ENCODE data around the gene PRKCSH. TPM values are rescaled to one million over a fixed set of nuclear protein-coding genes. Genes with fewer than 3 reads are reported as not detected.

PRKCSH gene
- polyA plus RNA-seq, 1 of the 3 experiments (the other 2 are of a cell fraction) = 502 TPM

DNA sequence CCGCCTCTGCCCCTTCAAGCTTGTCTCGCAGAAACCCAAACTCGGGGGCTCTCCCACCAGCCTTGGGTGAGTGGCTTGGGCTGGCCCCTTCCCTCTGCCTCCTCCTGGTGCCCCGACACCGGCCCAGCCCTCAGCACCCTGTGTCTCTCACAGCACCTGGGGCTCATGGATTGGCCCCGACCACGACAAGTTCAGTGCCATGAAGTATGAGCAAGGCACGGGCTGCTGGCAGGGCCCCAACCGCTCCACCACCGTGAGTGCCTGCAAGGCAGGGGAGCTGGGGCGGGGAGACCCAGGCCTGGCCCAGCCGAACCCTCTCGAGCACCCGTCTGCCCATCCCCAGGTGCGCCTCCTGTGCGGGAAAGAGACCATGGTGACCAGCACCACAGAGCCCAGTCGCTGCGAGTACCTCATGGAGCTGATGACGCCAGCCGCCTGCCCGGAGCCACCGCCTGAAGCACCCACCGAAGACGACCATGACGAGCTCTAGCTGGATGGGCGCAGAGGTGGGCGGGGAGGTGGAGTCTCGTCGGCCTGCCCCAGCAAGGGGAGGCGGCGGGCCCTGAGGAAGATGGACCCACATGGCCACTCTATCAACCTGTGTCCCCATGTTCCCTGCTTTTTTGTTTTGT is 13.6 kb downstream of the PRKCSH start:
- H3K4me1 ChIP-seq (ENCODE audit: control insufficient read depth in 1 of 2, insufficient read depth in 2 of 2, low read depth in 1 of 2, low read length in 1 of 2) = no peaks in the 10 kb centered on the region
- no peak overlapping the region for H2AFZ ChIP-seq (ENCODE audit: low read depth)
- POLR2A ChIA-PET = interaction anchor here (0.6 to 1.7 kb wide), 4 partner anchors 7 to 74 kb away, joined by 3 to 7 read pairs (median 3); no protein-coding TSS in a partner anchor
- no peaks in the 10 kb centered on the region for H3K27me3 ChIP-seq (ENCODE audit: insufficient read depth)
- no peak overlapping the region for H3K27ac ChIP-seq (ENCODE audit: low read depth in 2 of 2, low read length in 1 of 2)
- no peaks in the 10 kb centered on the region for H4K20me1 ChIP-seq (ENCODE audit: insufficient read depth)
- WGBS (ENCODE audit: low lambda C conversion rate) = 89% methylated on average over 22 of the region's 31 CpGs
- no peak overlapping the region for H3K4me2 ChIP-seq
- peaks cover 8 to 35% of the 10 kb centered on the region in 2 experiments for H3K36me3 ChIP-seq (replicated peaks in 1 of 2; ENCODE audit: control insufficient read depth in 1 of 2, insufficient read depth in 2 of 2, low read length in 1 of 2)
- peaks cover 9% of the 10 kb centered on the region for H3F3A ChIP-seq (replicated peaks; ENCODE audit: insufficient read depth)
- no peak overlapping the region for H3K4me3 ChIP-seq (ENCODE audit: low read depth in 2 of 2, low read length in 1 of 2)
- peak; percentile 30 for DNase-seq
- no peaks in the 10 kb centered on the region for H3K9me2 ChIP-seq
- CTCF ChIA-PET = interaction anchor here (1.0 to 4.2 kb wide), 8 partner anchors 12 to 251 kb away, joined by 3 to 36 read pairs (median 5); no protein-coding TSS in a partner anchor
- H3K79me2 ChIP-seq (ENCODE audit: insufficient read depth) = no peaks in the 10 kb centered on the region
- TF ChIP-seq, protein P1, sequence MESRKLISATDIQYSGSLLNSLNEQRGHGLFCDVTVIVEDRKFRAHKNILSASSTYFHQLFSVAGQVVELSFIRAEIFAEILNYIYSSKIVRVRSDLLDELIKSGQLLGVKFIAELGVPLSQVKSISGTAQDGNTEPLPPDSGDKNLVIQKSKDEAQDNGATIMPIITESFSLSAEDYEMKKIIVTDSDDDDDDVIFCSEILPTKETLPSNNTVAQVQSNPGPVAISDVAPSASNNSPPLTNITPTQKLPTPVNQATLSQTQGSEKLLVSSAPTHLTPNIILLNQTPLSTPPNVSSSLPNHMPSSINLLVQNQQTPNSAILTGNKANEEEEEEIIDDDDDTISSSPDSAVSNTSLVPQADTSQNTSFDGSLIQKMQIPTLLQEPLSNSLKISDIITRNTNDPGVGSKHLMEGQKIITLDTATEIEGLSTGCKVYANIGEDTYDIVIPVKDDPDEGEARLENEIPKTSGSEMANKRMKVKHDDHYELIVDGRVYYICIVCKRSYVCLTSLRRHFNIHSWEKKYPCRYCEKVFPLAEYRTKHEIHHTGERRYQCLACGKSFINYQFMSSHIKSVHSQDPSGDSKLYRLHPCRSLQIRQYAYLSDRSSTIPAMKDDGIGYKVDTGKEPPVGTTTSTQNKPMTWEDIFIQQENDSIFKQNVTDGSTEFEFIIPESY (IDR thresholded peaks at IDR 0.05; ENCODE audit: borderline replicate concordance, low read depth) = no peak
- TF ChIP-seq RAD21 (IDR thresholded peaks at IDR 0.05; ENCODE audit: low read length) = no peak
- no peak for TF ChIP-seq POLR2AphosphoS5 (IDR thresholded peaks at IDR 0.05; ENCODE audit: low read depth, low read length)
- no peak for TF ChIP-seq SIN3A (IDR thresholded peaks at IDR 0.05; ENCODE audit: borderline replicate concordance, low read depth, low read length)
- no peaks in the 10 kb centered on the region for H3K9me3 ChIP-seq
- H3K9ac ChIP-seq = no peak overlapping the region

- Histone ChIP-seq H3K4me1 (ENCODE audit: control insufficient read depth in 1 of 2, insufficient read depth in 2 of 2, low read depth in 1 of 2, low read length in 1 of 2) (no peaks in the 10 kb centered on the region), H4K20me1 (ENCODE audit: insufficient read depth) (no peaks in the 10 kb centered on the region), H3K9me3 (no peaks in the 10 kb centered on the region), H3K27me3 (ENCODE audit: insufficient read depth) (no peaks in the 10 kb centered on the region), H3K27ac (ENCODE audit: low read depth in 2 of 2, low read length in 1 of 2) (no peak overlapping the region; a peak in 1 of 4 replicates), H3K79me2 (ENCODE audit: insufficient read depth) (no peaks in the 10 kb centered on the region), H3K9me2 (no peaks in the 10 kb centered on the region), H3F3A (replicated peaks; ENCODE audit: insufficient read depth) (peaks cover 9% of the 10 kb centered on the region), H3K36me3 (replicated peaks in 1 of 2; ENCODE audit: control insufficient read depth in 1 of 2, insufficient read depth in 2 of 2, low read length in 1 of 2) (peaks cover 8 to 27% of the 10 kb centered on the region in 2 experiments), H3K4me2 (no peak overlapping the region), H2AFZ (ENCODE audit: low read depth) (no peak overlapping the region), H3K9ac (no peak overlapping the region), H3K4me3 (ENCODE audit: low read depth in 2 of 2, low read length in 1 of 2) (no peak overlapping the region)
- POLR2A ChIA-PET = interaction anchor here (0.6 to 1.1 kb wide), 2 partner anchors 30 to 121 kb away, joined by 3 to 4 read pairs; partner anchors contain the start of gene ELAVL3
- peak; percentile 59 for DNase-seq
- TF ChIP-seq GATA2 (CRISPR knock-in tag; IDR thresholded peaks at IDR 0.05) = no peak
- TF ChIP-seq POLR2AphosphoS5 (IDR thresholded peaks at IDR 0.05; ENCODE audit: low read depth, low read length) = peak; percentile 41; the same call in 1 of the 2 replicates
- CTCF ChIA-PET = interaction anchor here (0.7 to 4.2 kb wide), 5 partner anchors 9 to 73 kb away, joined by 3 to 18 read pairs (median 4); partner anchors contain the start of gene EPOR
- 98% methylated on average over 17 of the region's 21 CpGs for WGBS (ENCODE audit: low lambda C conversion rate)
Observed at GRCh38 chr19:11450570-11451326, 15.3 kb downstream of the PRKCSH start.

Measured in SK-N-SH (cell line).